ENCODE data around the gene SNRPD2.

Gene SNRPD2

GRCh38 chr19:45705710-45706415 lies 14.1 kb upstream of the SNRPD2 start:
- no peak overlapping the region for H3K4me3 ChIP-seq (ENCODE audit: low read depth, low read length)
- H3K4me1 ChIP-seq (ENCODE audit: control insufficient read depth in 1 of 2, insufficient read depth in 2 of 2, low read length in 2 of 2), result peaks cover 0 to 4% of the 10 kb centered on the region in 2 experiments
- no peaks in the 10 kb centered on the region for H3K79me1 ChIP-seq (ENCODE audit: low read length)
- no peak overlapping the region for H3K4ac ChIP-seq (ENCODE audit: low read depth, low read length)
- peaks cover 4% of the 10 kb centered on the region for H3K9me3 ChIP-seq (ENCODE audit: insufficient read depth, low read depth, low read length)
- H2BK5ac ChIP-seq (ENCODE audit: low read depth, low read length, poor library complexity), result no peak overlapping the region
- H4K91ac ChIP-seq (ENCODE audit: low read depth, low read length), result no peak overlapping the region
- H4K12ac ChIP-seq (ENCODE audit: low read depth, low read length), result no peak overlapping the region
- H2BK120ac ChIP-seq (ENCODE audit: insufficient read depth, low read length, poor library complexity), result no peak overlapping the region
- H2BK12ac ChIP-seq (ENCODE audit: low read length), result no peak overlapping the region
- H2AFZ ChIP-seq (ENCODE audit: insufficient read depth, low read length, poor library complexity), result no peak overlapping the region
- H3K27me3 ChIP-seq (ENCODE audit: insufficient read depth, low read length), result no peaks in the 10 kb centered on the region
- H3K79me2 ChIP-seq (ENCODE audit: control insufficient read depth, insufficient read depth, low read length, poor library complexity), result no peaks in the 10 kb centered on the region
- peaks cover 16 to 19% of the 10 kb centered on the region in 2 experiments for H3K36me3 ChIP-seq (ENCODE audit: control insufficient read depth in 1 of 2, insufficient read depth in 2 of 2, low read length in 2 of 2)
- H3K18ac ChIP-seq (ENCODE audit: low read length), result no peak overlapping the region
- DNase-seq, result no peak
- no peak overlapping the region for H4K8ac ChIP-seq (ENCODE audit: low read depth, low read length)
- no peak overlapping the region for H3K4me2 ChIP-seq (ENCODE audit: low read length)
- no peak overlapping the region for H3K27ac ChIP-seq (ENCODE audit: low read depth, low read length)
- no CpG with 5 or more reads among the region's 12 CpGs for WGBS (ENCODE audit: extremely low coverage, insufficient coverage, insufficient read length)
- H2AK5ac ChIP-seq (ENCODE audit: low read length), result no peak overlapping the region
- H3K9ac ChIP-seq (ENCODE audit: low read length), result no peak overlapping the region
- no peak overlapping the region for H3K23ac ChIP-seq (ENCODE audit: low read length)
- no peak overlapping the region for H3K14ac ChIP-seq (ENCODE audit: low read length)

- no peak overlapping the region for H3K4me2 ChIP-seq (ENCODE audit: low read length)
- no peak overlapping the region for H2BK5ac ChIP-seq (ENCODE audit: low read depth, low read length, poor library complexity)
- DNase-seq, result no peak
- WGBS (ENCODE audit: extremely low coverage, insufficient coverage, insufficient read length), result no CpG with 5 or more reads among the region's 9 CpGs
- H3K79me2 ChIP-seq (ENCODE audit: control insufficient read depth, insufficient read depth, low read length, poor library complexity), result no peaks in the 10 kb centered on the region
- H3K4me1 ChIP-seq (ENCODE audit: control insufficient read depth in 1 of 2, insufficient read depth in 2 of 2, low read length in 2 of 2), result peaks cover 0 to 4% of the 10 kb centered on the region in 2 experiments
- no peak overlapping the region for H3K18ac ChIP-seq (ENCODE audit: low read length)
- no peak overlapping the region for H3K23ac ChIP-seq (ENCODE audit: low read length)
- no peak overlapping the region for H3K4ac ChIP-seq (ENCODE audit: low read depth, low read length)
- H3K14ac ChIP-seq (ENCODE audit: low read length), result no peak overlapping the region
- no peaks in the 10 kb centered on the region for H3K79me1 ChIP-seq (ENCODE audit: low read length)
- H3K36me3 ChIP-seq (ENCODE audit: control insufficient read depth in 1 of 2, insufficient read depth in 2 of 2, low read length in 2 of 2), result peaks cover 16 to 19% of the 10 kb centered on the region in 2 experiments
- H4K12ac ChIP-seq (ENCODE audit: low read depth, low read length), result no peak overlapping the region
- no peak overlapping the region for H2BK120ac ChIP-seq (ENCODE audit: insufficient read depth, low read length, poor library complexity)
- H4K91ac ChIP-seq (ENCODE audit: low read depth, low read length), result no peak overlapping the region
- H2AK5ac ChIP-seq (ENCODE audit: low read length), result no peak overlapping the region
- no peak overlapping the region for H2BK12ac ChIP-seq (ENCODE audit: low read length)
- H4K8ac ChIP-seq (ENCODE audit: low read depth, low read length), result no peak overlapping the region
- no peak overlapping the region for H3K27ac ChIP-seq (ENCODE audit: low read depth, low read length)
- no peak overlapping the region for H2AFZ ChIP-seq (ENCODE audit: insufficient read depth, low read length, poor library complexity)
- H3K4me3 ChIP-seq (ENCODE audit: low read depth, low read length), result no peak overlapping the region
- H3K9ac ChIP-seq (ENCODE audit: low read length), result no peak overlapping the region
- peaks cover 4% of the 10 kb centered on the region for H3K9me3 ChIP-seq (ENCODE audit: insufficient read depth, low read depth, low read length)
- H3K27me3 ChIP-seq (ENCODE audit: insufficient read depth, low read length), result no peaks in the 10 kb centered on the region
Measured at GRCh38 chr19:45705115-45705514, 13.4 kb upstream of the SNRPD2 start.

DNA sequence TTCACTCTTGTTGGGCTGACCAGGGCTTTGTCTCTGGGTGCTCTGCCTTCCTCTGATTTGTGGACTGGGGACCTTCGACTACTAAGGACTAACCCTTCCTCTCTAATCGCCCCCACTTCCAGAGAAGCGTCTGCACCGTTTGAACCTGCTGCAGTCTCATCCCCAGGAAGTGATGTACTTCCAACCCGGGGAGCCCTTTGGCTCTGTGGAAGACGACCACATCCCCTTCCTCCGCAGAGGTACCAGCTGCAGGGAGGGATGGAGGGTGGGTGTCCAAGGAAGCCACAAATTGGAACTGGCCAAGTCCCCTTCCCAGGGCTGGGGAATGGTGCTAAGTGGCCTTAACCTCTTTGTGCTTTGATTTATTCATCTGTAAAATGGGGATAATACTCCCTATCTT lies 9.9 kb upstream of the SNRPD2 start:
- Histone ChIP-seq H3K4me1 (ENCODE audit: control insufficient read depth in 1 of 2, insufficient read depth in 2 of 2, low read length in 2 of 2) (peaks cover 0 to 4% of the 10 kb centered on the region in 2 experiments), H3K27ac (ENCODE audit: low read depth, low read length) (no peak overlapping the region), H3K27me3 (ENCODE audit: insufficient read depth, low read length) (no peaks in the 10 kb centered on the region), H3K4me3 (ENCODE audit: low read depth, low read length) (no peak overlapping the region), H2AK5ac (ENCODE audit: low read length) (no peak overlapping the region), H3K79me1 (ENCODE audit: low read length) (no peaks in the 10 kb centered on the region), H3K23ac (ENCODE audit: low read length) (no peak overlapping the region), H4K12ac (ENCODE audit: low read depth, low read length) (no peak overlapping the region), H3K18ac (ENCODE audit: low read length) (no peak overlapping the region), H4K91ac (ENCODE audit: low read depth, low read length) (no peak overlapping the region), H3K9me3 (ENCODE audit: insufficient read depth, low read depth, low read length) (peaks cover 4% of the 10 kb centered on the region), H3K36me3 (ENCODE audit: control insufficient read depth in 1 of 2, insufficient read depth in 2 of 2, low read length in 2 of 2) (peaks cover 17 to 23% of the 10 kb centered on the region in 2 experiments), H3K14ac (ENCODE audit: low read length) (no peak overlapping the region), H3K4me2 (ENCODE audit: low read length) (no peak overlapping the region), H2BK5ac (ENCODE audit: low read depth, low read length, poor library complexity) (no peak overlapping the region), H3K79me2 (ENCODE audit: control insufficient read depth, insufficient read depth, low read length, poor library complexity) (no peaks in the 10 kb centered on the region), H2BK12ac (ENCODE audit: low read length) (no peak overlapping the region), H2AFZ (ENCODE audit: insufficient read depth, low read length, poor library complexity) (no peak overlapping the region), H2BK120ac (ENCODE audit: insufficient read depth, low read length, poor library complexity) (no peak overlapping the region), H4K8ac (ENCODE audit: low read depth, low read length) (no peak overlapping the region), H3K4ac (ENCODE audit: low read depth, low read length) (no peak overlapping the region), H3K9ac (ENCODE audit: low read length) (no peak overlapping the region)
- DNase-seq, result no peak
- no CpG with 5 or more reads among the region's 7 CpGs for WGBS (ENCODE audit: extremely low coverage, insufficient coverage, insufficient read length)

GRCh38 chr19:45693106-45693788 lies 1.5 kb upstream of the SNRPD2 start:
- no peak overlapping the region for H2BK12ac ChIP-seq (ENCODE audit: low read length)
- no peak overlapping the region for H4K8ac ChIP-seq (ENCODE audit: low read depth, low read length)
- no peak overlapping the region for H3K23ac ChIP-seq (ENCODE audit: low read length)
- peak overlapping the region; percentile 95 for H3K4me3 ChIP-seq (ENCODE audit: low read depth, low read length)
- H3K36me3 ChIP-seq (ENCODE audit: control insufficient read depth in 1 of 2, insufficient read depth in 2 of 2, low read length in 2 of 2), result peaks cover 14 to 20% of the 10 kb centered on the region in 2 experiments
- no peaks in the 10 kb centered on the region for H3K27me3 ChIP-seq (ENCODE audit: insufficient read depth, low read length)
- H3K9me3 ChIP-seq (ENCODE audit: insufficient read depth, low read depth, low read length), result no peaks in the 10 kb centered on the region
- WGBS (ENCODE audit: extremely low coverage, insufficient coverage, insufficient read length), result no CpG with 5 or more reads among the region's 22 CpGs
- no peak overlapping the region for H2AK5ac ChIP-seq (ENCODE audit: low read length)
- H3K79me1 ChIP-seq (ENCODE audit: low read length), result peaks cover 6% of the 10 kb centered on the region
- H3K18ac ChIP-seq (ENCODE audit: low read length), result no peak overlapping the region
- H2AFZ ChIP-seq (ENCODE audit: insufficient read depth, low read length, poor library complexity), result no peak overlapping the region
- H3K79me2 ChIP-seq (ENCODE audit: control insufficient read depth, insufficient read depth, low read length, poor library complexity), result peaks cover 5% of the 10 kb centered on the region
- H4K91ac ChIP-seq (ENCODE audit: low read depth, low read length), result no peak overlapping the region
- no peak overlapping the region for H3K27ac ChIP-seq (ENCODE audit: low read depth, low read length)
- peak overlapping the region; percentile 89 for H3K4me2 ChIP-seq (ENCODE audit: low read length)
- H3K4me1 ChIP-seq (ENCODE audit: control insufficient read depth in 1 of 2, insufficient read depth in 2 of 2, low read length in 2 of 2), result no peaks in the 10 kb centered on the region
- no peak overlapping the region for H2BK120ac ChIP-seq (ENCODE audit: insufficient read depth, low read length, poor library complexity)
- H3K9ac ChIP-seq (ENCODE audit: low read length), result peak overlapping the region; percentile 81
- DNase-seq, result peak; percentile 68 to 86
- H3K4ac ChIP-seq (ENCODE audit: low read depth, low read length), result no peak overlapping the region
- no peak overlapping the region for H4K12ac ChIP-seq (ENCODE audit: low read depth, low read length)
- peak overlapping the region; percentile 44 for H2BK5ac ChIP-seq (ENCODE audit: low read depth, low read length, poor library complexity)
- no peak overlapping the region for H3K14ac ChIP-seq (ENCODE audit: low read length)

Data from trophoblast cell (in vitro differentiated cells and primary cell).